GM12873 (cell line): ENCODE data around the gene MDK.

Source experiments
- TF ChIP-seq, protein P1 (sequence below): IDR thresholded peaks from 2 replicates; pipeline ENCODE4 v1.5.1; 2012; ENCODE audit warnings: low read depth, mild to moderate bottlenecking, moderate library complexity, low read length, control low read depth; ENCODE audit not compliant: insufficient read depth; ENCODE audit errors: missing control alignments

Gene MDK

GRCh38 chr11:46383404-46383758 lies 1.9 kb downstream of the MDK start:
- TF ChIP-seq, protein P1, sequence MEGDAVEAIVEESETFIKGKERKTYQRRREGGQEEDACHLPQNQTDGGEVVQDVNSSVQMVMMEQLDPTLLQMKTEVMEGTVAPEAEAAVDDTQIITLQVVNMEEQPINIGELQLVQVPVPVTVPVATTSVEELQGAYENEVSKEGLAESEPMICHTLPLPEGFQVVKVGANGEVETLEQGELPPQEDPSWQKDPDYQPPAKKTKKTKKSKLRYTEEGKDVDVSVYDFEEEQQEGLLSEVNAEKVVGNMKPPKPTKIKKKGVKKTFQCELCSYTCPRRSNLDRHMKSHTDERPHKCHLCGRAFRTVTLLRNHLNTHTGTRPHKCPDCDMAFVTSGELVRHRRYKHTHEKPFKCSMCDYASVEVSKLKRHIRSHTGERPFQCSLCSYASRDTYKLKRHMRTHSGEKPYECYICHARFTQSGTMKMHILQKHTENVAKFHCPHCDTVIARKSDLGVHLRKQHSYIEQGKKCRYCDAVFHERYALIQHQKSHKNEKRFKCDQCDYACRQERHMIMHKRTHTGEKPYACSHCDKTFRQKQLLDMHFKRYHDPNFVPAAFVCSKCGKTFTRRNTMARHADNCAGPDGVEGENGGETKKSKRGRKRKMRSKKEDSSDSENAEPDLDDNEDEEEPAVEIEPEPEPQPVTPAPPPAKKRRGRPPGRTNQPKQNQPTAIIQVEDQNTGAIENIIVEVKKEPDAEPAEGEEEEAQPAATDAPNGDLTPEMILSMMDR = no peak

DNA sequence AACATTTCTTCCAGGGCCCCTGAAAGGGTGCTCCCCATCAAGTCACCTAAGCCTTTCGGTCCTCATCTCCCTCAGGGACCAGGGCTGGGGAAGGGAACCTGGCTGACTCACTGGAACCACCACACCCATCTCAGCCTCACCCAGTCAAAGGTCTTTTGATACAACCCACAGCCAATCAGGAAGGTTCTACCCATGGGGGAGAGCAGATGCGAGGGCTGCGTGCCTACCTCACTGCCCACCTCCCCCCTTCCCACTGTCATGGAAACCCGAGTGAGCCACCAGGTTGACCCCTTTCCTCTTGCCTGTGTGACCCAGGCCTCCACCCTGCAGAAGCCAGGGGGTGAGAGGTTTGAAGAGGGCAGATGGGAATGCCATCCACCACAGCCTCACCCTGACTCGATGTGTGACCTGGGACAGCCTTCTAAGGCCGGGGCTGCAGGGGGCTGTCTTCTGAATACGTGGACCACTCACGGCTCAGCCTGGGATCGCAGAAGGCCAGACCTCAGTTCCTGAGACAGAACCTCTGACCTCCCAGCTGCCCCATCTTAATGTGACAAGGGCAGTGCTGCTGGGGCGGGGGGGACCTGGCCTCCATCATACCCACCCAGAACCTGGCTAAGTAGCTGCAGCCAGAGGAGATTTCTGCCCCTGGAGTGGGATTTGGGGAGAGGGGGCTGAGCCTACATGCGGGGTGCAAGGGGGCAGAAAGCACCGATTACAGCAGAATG lies 2.7 kb downstream of the MDK start:
- TF ChIP-seq, protein P1 = no peak

- TF ChIP-seq, protein P1 = no peak
Measured at GRCh38 chr11:46385169-46386004, 3.9 kb downstream of the MDK start.

DNA sequence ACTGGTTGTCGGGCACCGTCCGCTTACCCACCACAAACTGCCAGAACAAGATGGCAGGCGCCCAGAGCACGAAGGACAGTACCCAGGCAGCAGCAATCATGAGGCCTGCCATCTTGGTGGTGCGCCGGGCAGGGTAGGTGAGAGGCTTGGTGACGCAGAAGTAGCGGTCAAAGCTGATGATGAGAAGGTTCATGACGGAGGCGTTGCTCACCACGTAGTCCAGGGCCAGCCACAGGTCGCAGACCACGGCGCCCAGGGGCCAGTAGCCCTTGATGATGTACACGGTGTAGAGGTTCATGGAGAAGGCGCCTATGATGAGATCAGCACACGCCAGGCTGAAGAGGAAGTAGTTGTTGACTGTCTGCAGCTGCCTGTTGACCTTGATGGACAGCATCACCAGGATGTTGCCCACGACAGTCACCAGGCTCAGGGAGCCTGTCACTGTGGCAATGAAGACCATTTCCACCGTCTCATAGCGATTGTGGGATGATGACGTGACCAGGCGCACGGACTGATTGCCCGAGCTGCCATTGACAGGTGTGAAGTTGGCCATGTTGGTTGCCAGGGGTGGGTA lies 4.6 kb downstream of the MDK start:
- TF ChIP-seq, protein P1 = no peak

DNA sequence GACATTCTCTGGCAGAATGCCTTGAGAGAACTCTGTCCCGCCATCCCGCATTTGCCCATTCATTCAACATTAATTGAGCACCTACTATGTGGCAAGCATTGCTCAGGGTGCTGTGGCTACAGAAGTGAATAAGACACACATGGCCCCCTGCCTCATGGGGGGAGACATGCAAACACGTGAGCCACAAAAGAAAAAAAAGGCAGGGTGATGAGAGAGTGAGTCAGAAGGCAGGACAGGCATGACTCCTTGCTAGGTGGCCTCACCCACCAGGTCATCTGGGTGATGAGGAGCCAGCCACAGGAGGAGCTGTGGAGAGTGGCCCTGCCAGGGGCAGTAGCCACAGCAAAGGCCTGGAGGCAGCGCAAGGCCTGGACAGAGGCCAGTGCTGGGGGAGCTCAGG lies 5.2 kb downstream of the MDK start:
- TF ChIP-seq, protein P1 = no peak

- TF ChIP-seq, protein P1 = no peak
Measured at GRCh38 chr11:46387456-46387855, 6.0 kb downstream of the MDK start.
